HepG2 (cell line): ENCODE data around the gene WEE1. TPM values are rescaled to one million over a fixed set of nuclear protein-coding genes. Genes with fewer than 3 reads are reported as not detected.

Experiments
- ARID4A ChIP-seq: sonication (generic); formaldehyde crosslinking; IDR thresholded peaks from 2 replicates; pipeline ENCODE4 v1.5.0; 2020; ENCODE audit warnings: mild to moderate bottlenecking, missing genetic modification reagents, borderline replicate concordance
- CCDC6 ChIP-seq: sonication (generic); formaldehyde crosslinking; IDR thresholded peaks from 2 replicates; pipeline ENCODE4 v1.8.1; 2022; ENCODE audit warnings: mild to moderate bottlenecking, missing genetic modification reagents, moderate library complexity
- DPF2 ChIP-seq: sonication (generic); formaldehyde crosslinking; IDR thresholded peaks from 2 replicates; pipeline ENCODE4 v1.4.0; 2020; ENCODE audit warnings: mild to moderate bottlenecking, low read depth, missing genetic modification reagents, borderline replicate concordance
- ELF3 ChIP-seq: IDR thresholded peaks from 2 replicates; pipeline ENCODE4 v1.6.1; 2016; ENCODE audit warnings: missing genetic modification reagents, missing compliant biosample characterization
- HNRNPK ChIP-seq: fragments of 200-400 bp; formaldehyde crosslinking; IDR thresholded peaks from 2 replicates; pipeline ENCODE4 v1.6.1; 2018; ENCODE audit warnings: low read length, low read depth, moderate library complexity, mild to moderate bottlenecking; ENCODE audit not compliant: poor library complexity, severe bottlenecking
- JARID2 ChIP-seq: sonication (generic); formaldehyde crosslinking; IDR thresholded peaks from 2 replicates; pipeline ENCODE4 v1.8.1; 2023; ENCODE audit warnings: missing genetic modification reagents, inconsistent platforms; ENCODE audit not compliant: insufficient replicate concordance
- KDM5B ChIP-seq: sonication (generic); formaldehyde crosslinking; IDR thresholded peaks from 2 replicates; pipeline ENCODE4 v1.4.0; 2020; ENCODE audit warnings: missing genetic modification reagents, mild to moderate bottlenecking, borderline replicate concordance
- KLF12 ChIP-seq: sonication (generic); formaldehyde crosslinking; IDR thresholded peaks from 2 replicates; pipeline ENCODE4 v1.4.0; 2020; ENCODE audit warnings: missing genetic modification reagents, borderline replicate concordance
- MYPOP ChIP-seq: sonication (generic); formaldehyde crosslinking; IDR thresholded peaks from 2 replicates; pipeline ENCODE4 v1.8.1; 2023; ENCODE audit warnings: mild to moderate bottlenecking, moderate library complexity, missing genetic modification reagents
- NFYB ChIP-seq: sonication (generic); formaldehyde crosslinking; IDR thresholded peaks from 2 replicates; pipeline ENCODE4 v1.4.0; 2020; ENCODE audit warnings: missing genetic modification reagents
- POLR2AphosphoS2 ChIP-seq: IDR thresholded peaks from 2 replicates; pipeline ENCODE4 v1.6.1; 2011; ENCODE audit warnings: low read depth, low read length, improper control_type of control experiment
- POLR2AphosphoS5 ChIP-seq: IDR thresholded peaks from 2 replicates; pipeline ENCODE4 v1.6.1; 2012; ENCODE audit warnings: low read depth, low read length
- PRDM10 ChIP-seq: sonication (generic); formaldehyde crosslinking; IDR thresholded peaks from 2 replicates; pipeline ENCODE4 v1.4.0; 2020; ENCODE audit warnings: low read depth, missing genetic modification reagents
- RBM39 ChIP-seq: fragments of 200-400 bp; formaldehyde crosslinking; IDR thresholded peaks from one replicate; pipeline ENCODE4 v1.6.1; 2018; ENCODE audit warnings: antibody characterized with exemption, mild to moderate bottlenecking, low read depth, low read length; ENCODE audit not compliant: poor library complexity, severe bottlenecking
- ZBTB7A ChIP-seq: sonication (generic); formaldehyde crosslinking; IDR thresholded peaks from 2 replicates; pipeline ENCODE4 v1.8.0; 2022; ENCODE audit warnings: mild to moderate bottlenecking, missing genetic modification reagents
- ZFP36L1 ChIP-seq: sonication (generic); formaldehyde crosslinking; IDR thresholded peaks from 2 replicates; pipeline ENCODE4 v1.8.0; 2022; ENCODE audit warnings: mild to moderate bottlenecking, missing genetic modification reagents, moderate library complexity
- ZNF274 ChIP-seq: sonication (generic); formaldehyde crosslinking; IDR thresholded peaks from 2 replicates; pipeline ENCODE4 v1.5.1; 2020; ENCODE audit warnings: mild to moderate bottlenecking, missing genetic modification reagents
- ZNF282 ChIP-seq: fragments of 450-650 bp; IDR thresholded peaks from 2 replicates; pipeline ENCODE4 v1.6.1; 2018; ENCODE audit not compliant: partially characterized antibody
- ZNF792 ChIP-seq: IDR thresholded peaks from 2 replicates; pipeline ENCODE4 v1.6.1; 2016
- polyA plus RNA-seq, 8 experiments: library from polyadenylated mRNA; depleted of rRNA in 3 of 8; stranded (reverse) in 7 of 8; unstranded in 1 of 8; fragments of >200 nt; fragmentation: Illumina TruSeq in 4 of 8; extraction: Trizol in 4 of 8; gene quantifications; 2 replicates each; pipeline versions ENCODE4 v1.2.1 to v1.2.3, GENCODE V29; 2011 to 2016; ENCODE audit warnings: low read depth in 4 of 8, missing spikeins in 1 of 8, mixed read lengths in 1 of 8; ENCODE audit not compliant: insufficient read depth in 1 of 8
- total RNA-seq, 5 experiments: library from RNA; depleted of rRNA; stranded (reverse); fragments of >200 nt; fragmentation: Illumina TruSeq; extraction: Trizol; gene quantifications; 2 replicates each; pipeline ENCODE4 v1.2.3, GENCODE V29; 2016; ENCODE audit warnings: low read depth in 1 of 5

Gene WEE1
- total and polyA plus RNA-seq, 2 of the 13 experiments (the other 11 are each of a cell fraction or from before 2014, with no cell fraction given), result 31.4 to 63.7 TPM

GRCh38 chr11:9613830-9614762 is 40.6 kb downstream of the WEE1 start (continued):
- peak; percentile 84; the same call in 1 of the 2 replicates for TF ChIP-seq ZBTB7A (CRISPR knock-in tag)
- TF ChIP-seq MYPOP (CRISPR knock-in tag), result peak; percentile 32
- no peak for TF ChIP-seq DPF2 (CRISPR knock-in tag)
- TF ChIP-seq JARID2 (CRISPR knock-in tag), result peak; percentile 80
- TF ChIP-seq POLR2AphosphoS2, result peak; percentile 45; the same call in 1 of the 2 replicates
- peak; percentile 58; the same call in 1 of the 2 replicates for TF ChIP-seq KDM5B (CRISPR knock-in tag)
- TF ChIP-seq ELF3 (CRISPR knock-in tag), result peak; percentile 91
- TF ChIP-seq HNRNPK, result peak; percentile 98
- TF ChIP-seq CCDC6 (CRISPR knock-in tag), result peak; percentile 47; the same call in 1 of the 2 replicates
- TF ChIP-seq ARID4A, result peak; percentile 79
- no peak for TF ChIP-seq PRDM10 (CRISPR knock-in tag)
- TF ChIP-seq ZFP36L1 (CRISPR knock-in tag), result peak; percentile 66; the same call in 1 of the 2 replicates
- TF ChIP-seq RBM39, result no peak
- TF ChIP-seq ZNF792 (CRISPR knock-in tag), result peak; percentile 81; the same call in 1 of the 2 replicates
- TF ChIP-seq KLF12 (CRISPR knock-in tag), result peak; percentile 77; the same call in 1 of the 2 replicates
- no peak for TF ChIP-seq ZNF282
- no peak for TF ChIP-seq ZNF274 (CRISPR knock-in tag)
- TF ChIP-seq NFYB (CRISPR knock-in tag), result peak; percentile 65
- no peak for TF ChIP-seq POLR2AphosphoS5
